Measurements from ENCODE around the gene SBK3. TPM values are rescaled to one million over a fixed set of nuclear protein-coding genes. Genes with fewer than 3 reads are reported as not detected.

SBK3 gene
- total RNA-seq, 1 donor from 2014 or later: 3.3 TPM

DNA sequence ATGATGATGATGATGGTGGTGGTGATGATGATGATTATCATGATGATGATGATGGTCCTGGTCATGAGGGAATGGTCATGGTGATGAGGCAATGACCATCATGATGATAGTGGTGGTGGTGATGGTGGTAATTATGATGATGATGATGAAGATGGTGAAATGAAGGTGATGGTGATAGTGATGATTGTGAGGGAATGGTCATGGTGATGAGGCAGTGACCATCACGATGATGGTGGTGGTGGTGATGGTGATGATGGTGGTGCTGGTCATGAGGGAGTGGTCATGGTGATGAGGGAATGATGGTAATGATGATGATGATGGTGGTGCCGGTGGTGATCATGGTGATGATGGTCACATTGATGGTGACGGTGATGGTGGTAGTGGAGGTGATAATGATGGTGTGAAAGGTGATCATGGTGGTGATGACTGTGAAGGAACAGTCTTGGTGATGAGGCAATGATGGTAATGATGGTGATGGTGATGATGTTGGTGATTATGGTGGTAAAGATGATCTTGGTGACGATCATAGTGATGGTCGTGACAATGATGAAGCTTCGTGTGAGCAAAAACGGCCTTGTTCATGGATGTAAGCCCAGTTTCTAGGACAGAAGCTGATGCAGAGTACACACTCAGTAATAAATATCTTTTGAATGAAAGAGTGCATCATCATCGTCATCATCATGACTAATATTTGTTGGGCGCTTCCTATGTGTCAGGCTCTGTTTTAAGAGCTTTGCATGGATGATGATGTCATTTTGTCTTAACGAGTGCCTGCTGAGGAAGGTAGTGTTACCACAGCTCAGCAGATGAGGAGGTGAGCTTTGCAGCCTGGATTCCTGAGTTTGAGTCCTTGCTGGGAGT is 25.7 kb downstream of the SBK3 start:
- H3K27ac Mint-ChIP-seq: no peak overlapping the region
- Histone ChIP-seq H2AFZ (replicated peaks) (no peak overlapping the region), H3K79me2 (ENCODE audit: low read depth) (no peaks in the 10 kb centered on the region), H3K27me3 (peaks cover 5% of the 10 kb centered on the region), H4K20me1 (ENCODE audit: low read depth) (no peaks in the 10 kb centered on the region), H3K36me3 (no peaks in the 10 kb centered on the region), H3K9me3 (ENCODE audit: low read depth) (no peaks in the 10 kb centered on the region), H3K4me1 (no peaks in the 10 kb centered on the region), H3K4me2 (no peak overlapping the region), H3K9ac (no peak overlapping the region), H3F3A (ENCODE audit: low read depth) (no peaks in the 10 kb centered on the region), H3K4me3 (no peak overlapping the region), H3K27ac (no peak overlapping the region)
- peaks cover 5% of the 10 kb centered on the region for H3K27me3 Mint-ChIP-seq (ENCODE audit: insufficient read depth, low read depth)
- DNase-seq (ENCODE audit: low spot score): no peak
- no peaks in the 10 kb centered on the region for H3K9me3 Mint-ChIP-seq
- H3K36me3 Mint-ChIP-seq: no peaks in the 10 kb centered on the region
- H3K4me1 Mint-ChIP-seq: peaks cover 3% of the 10 kb centered on the region
- H3K4me3 Mint-ChIP-seq: no peak overlapping the region
- no peak for TF ChIP-seq EZH2 (IDR thresholded peaks at IDR 0.05)
- no peak for TF ChIP-seq EZH2phosphoT487 (IDR thresholded peaks at IDR 0.05)
- TF ChIP-seq, protein P1, sequence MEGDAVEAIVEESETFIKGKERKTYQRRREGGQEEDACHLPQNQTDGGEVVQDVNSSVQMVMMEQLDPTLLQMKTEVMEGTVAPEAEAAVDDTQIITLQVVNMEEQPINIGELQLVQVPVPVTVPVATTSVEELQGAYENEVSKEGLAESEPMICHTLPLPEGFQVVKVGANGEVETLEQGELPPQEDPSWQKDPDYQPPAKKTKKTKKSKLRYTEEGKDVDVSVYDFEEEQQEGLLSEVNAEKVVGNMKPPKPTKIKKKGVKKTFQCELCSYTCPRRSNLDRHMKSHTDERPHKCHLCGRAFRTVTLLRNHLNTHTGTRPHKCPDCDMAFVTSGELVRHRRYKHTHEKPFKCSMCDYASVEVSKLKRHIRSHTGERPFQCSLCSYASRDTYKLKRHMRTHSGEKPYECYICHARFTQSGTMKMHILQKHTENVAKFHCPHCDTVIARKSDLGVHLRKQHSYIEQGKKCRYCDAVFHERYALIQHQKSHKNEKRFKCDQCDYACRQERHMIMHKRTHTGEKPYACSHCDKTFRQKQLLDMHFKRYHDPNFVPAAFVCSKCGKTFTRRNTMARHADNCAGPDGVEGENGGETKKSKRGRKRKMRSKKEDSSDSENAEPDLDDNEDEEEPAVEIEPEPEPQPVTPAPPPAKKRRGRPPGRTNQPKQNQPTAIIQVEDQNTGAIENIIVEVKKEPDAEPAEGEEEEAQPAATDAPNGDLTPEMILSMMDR (IDR thresholded peaks at IDR 0.05): no peak

DNA sequence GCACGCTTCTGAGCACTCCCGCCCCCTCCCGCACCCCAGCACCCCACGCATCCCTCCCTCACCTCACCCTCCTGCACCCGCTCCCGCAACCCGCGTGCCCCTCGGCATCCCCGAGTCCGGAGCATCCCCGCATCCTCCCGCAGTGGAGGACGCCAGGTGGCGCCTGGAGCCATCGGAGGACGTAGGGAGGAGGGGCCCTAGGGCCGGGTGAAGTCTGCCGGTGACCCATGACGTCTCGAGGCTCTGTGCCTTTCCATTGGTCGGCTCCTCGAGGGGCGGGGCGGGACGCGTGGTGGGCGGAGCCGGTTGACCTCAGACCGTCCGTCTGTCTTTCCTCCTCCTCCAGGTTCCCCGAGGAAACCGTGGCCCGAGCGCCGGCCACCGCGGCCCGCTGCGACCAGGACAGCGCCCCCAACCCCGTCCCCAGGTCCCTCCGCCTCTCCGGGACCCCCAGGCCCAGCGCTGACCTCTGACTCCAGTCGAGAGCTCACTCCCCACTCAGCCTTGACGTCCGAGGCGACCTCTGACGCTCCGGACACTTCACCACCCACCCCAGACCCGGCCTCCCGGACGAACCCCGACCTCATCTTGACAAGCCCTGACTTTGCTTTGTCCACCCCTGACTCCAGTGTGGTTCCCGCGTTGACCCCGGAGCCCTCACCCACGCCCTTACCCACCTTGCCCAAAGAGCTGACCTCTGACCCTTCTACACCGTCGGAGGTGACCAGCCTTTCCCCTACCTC is 28.3 kb downstream of the SBK3 start:
- Mint-ChIP-seq H3K9me3 (no peaks in the 10 kb centered on the region), H3K4me3 (peak overlapping the region; percentile 77), H3K27ac (peak overlapping the region; percentile 76), H3K36me3 (no peaks in the 10 kb centered on the region), H3K27me3 (ENCODE audit: insufficient read depth, low read depth) (peaks cover 5% of the 10 kb centered on the region), H3K4me1 (peaks cover 3% of the 10 kb centered on the region)
- Histone ChIP-seq H3K36me3 (no peaks in the 10 kb centered on the region), H3K27ac (no peak overlapping the region), H3K79me2 (ENCODE audit: low read depth) (no peaks in the 10 kb centered on the region), H3K4me2 (peak overlapping the region; percentile 85), H3K4me3 (peak overlapping the region; percentile 45), H3K27me3 (peaks cover 5% of the 10 kb centered on the region), H3K9ac (no peak overlapping the region), H2AFZ (replicated peaks) (peak overlapping the region; percentile 85), H4K20me1 (ENCODE audit: low read depth) (no peaks in the 10 kb centered on the region), H3K4me1 (no peaks in the 10 kb centered on the region), H3F3A (ENCODE audit: low read depth) (no peaks in the 10 kb centered on the region), H3K9me3 (ENCODE audit: low read depth) (no peaks in the 10 kb centered on the region)
- TF ChIP-seq EZH2phosphoT487 (IDR thresholded peaks at IDR 0.05) (no peak), EZH2 (IDR thresholded peaks at IDR 0.05) (no peak)
- TF ChIP-seq, protein P1 (IDR thresholded peaks at IDR 0.05): peak; percentile 90
- DNase-seq (ENCODE audit: low spot score): peak; percentile 96

DNA sequence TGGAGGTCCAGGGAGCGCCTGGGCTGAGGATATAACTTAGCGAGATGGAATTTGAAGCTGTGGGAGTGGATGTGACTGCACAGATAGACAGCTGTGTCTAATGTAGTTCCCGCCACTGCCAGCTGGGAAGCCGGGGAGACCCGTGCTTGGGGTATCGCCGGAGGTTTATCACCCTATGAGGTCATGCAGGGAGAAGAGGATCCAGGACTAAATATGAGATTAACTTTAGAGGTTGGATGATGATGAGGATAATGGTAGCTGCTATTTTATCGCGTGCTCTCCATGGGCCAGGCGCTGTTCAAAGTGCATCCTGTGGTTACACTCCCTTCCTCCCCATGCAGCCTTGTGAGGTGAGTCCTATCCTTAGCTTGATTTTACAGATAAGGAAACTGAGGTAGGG is 37.2 kb downstream of the SBK3 start:
- Histone ChIP-seq H2AFZ (replicated peaks) (no peak overlapping the region), H3K4me3 (no peak overlapping the region), H3K4me2 (no peak overlapping the region), H3K9ac (no peak overlapping the region), H3K79me2 (ENCODE audit: low read depth) (no peaks in the 10 kb centered on the region), H3K4me1 (no peaks in the 10 kb centered on the region), H3F3A (ENCODE audit: low read depth) (no peaks in the 10 kb centered on the region), H3K36me3 (no peaks in the 10 kb centered on the region), H3K27ac (no peak overlapping the region), H4K20me1 (ENCODE audit: low read depth) (no peaks in the 10 kb centered on the region), H3K9me3 (ENCODE audit: low read depth) (no peaks in the 10 kb centered on the region), H3K27me3 (peaks cover 21% of the 10 kb centered on the region)
- Mint-ChIP-seq H3K27ac (no peak overlapping the region), H3K4me3 (peak overlapping the region; percentile 56), H3K9me3 (peaks cover 5% of the 10 kb centered on the region), H3K36me3 (peaks cover 3% of the 10 kb centered on the region), H3K4me1 (peaks cover 7% of the 10 kb centered on the region), H3K27me3 (ENCODE audit: insufficient read depth, low read depth) (peaks cover 14% of the 10 kb centered on the region)
- TF ChIP-seq, protein P1 (IDR thresholded peaks at IDR 0.05): no peak
- TF ChIP-seq EZH2phosphoT487 (IDR thresholded peaks at IDR 0.05) (no peak), EZH2 (IDR thresholded peaks at IDR 0.05) (no peak)
- DNase-seq (ENCODE audit: low spot score): no peak

Data from neural progenitor cell (in vitro differentiated cells).